Activated CD8-positive, alpha-beta T cell treated with anti-CD3 and anti-CD28 coated beads, Interleukin-2, amount 10 ng/mL, durations not matched to agents 7 days and 5 days (primary cell): Measurements from ENCODE around the gene UBN2. TPM values are rescaled to one million over a fixed set of nuclear protein-coding genes. Genes with fewer than 3 reads are reported as not detected.

Experiments
- ATAC-seq: fragments of 150-1000 bp; cut with Tn5 transposase; one replicate; pipeline ENCODE4 v1.10.0; 2021; ENCODE audit warnings: moderate library complexity
- CTCF ChIA-PET: fragments of 350-600 bp; sonication (Branson Sonifier 250); formaldehyde crosslinking; loops from one replicate; lab custom pipeline; 2021; ENCODE audit warnings: antibody characterized with exemption; lab: Charles Lee
- POLR2A ChIA-PET: fragments of 350-600 bp; sonication (Branson Sonifier 250); formaldehyde crosslinking; loops from one replicate; lab custom pipeline; 2021; ENCODE audit warnings: antibody characterized with exemption; lab: Charles Lee
- DNase-seq: peaks from one replicate; pipeline ENCODE4 v3.0.0-alpha.2; 2020
- H3K27ac Mint-ChIP-seq: one replicate; pipeline ENCODE4 v1.8.0; 2021; ENCODE audit warnings: mild to moderate bottlenecking, mixed read lengths
- H3K27me3 Mint-ChIP-seq: one replicate; pipeline ENCODE4 v1.8.0; 2021; ENCODE audit warnings: low read depth, mixed read lengths
- H3K36me3 Mint-ChIP-seq: one replicate; pipeline ENCODE4 v1.8.0; 2021; ENCODE audit warnings: low read depth, mixed read lengths
- H3K4me1 Mint-ChIP-seq: one replicate; pipeline ENCODE4 v1.8.0; 2021; ENCODE audit warnings: low read depth, mixed read lengths
- H3K4me3 Mint-ChIP-seq: one replicate; pipeline ENCODE4 v1.8.0; 2021; ENCODE audit warnings: mild to moderate bottlenecking, mixed read lengths
- H3K9me3 Mint-ChIP-seq: one replicate; pipeline ENCODE4 v1.8.0; 2022; ENCODE audit warnings: mixed read lengths; ENCODE audit not compliant: insufficient read depth
- total RNA-seq, 2 experiments: library from RNA; stranded (reverse); gene quantifications; one replicate each; pipeline ENCODE4 v1.2.3, GENCODE V29; 2021

Gene UBN2
- total RNA-seq = 10 to 100 TPM; 10.2 to 11.3 TPM

- ATAC-seq (peak; percentile 88), DNase-seq (peak; percentile 92)
- H3K4me1 Mint-ChIP-seq = peaks cover 26% of the 10 kb centered on the region
- H3K36me3 Mint-ChIP-seq = peaks cover 5% of the 10 kb centered on the region
- ChIA-PET POLR2A (interaction anchor here (1.4 kb wide), 1 partner anchor 97 kb away, joined by 4 read pairs; a partner anchor contains a TSS), CTCF (interaction anchor here (1.6 to 2.3 kb wide), 2 partner anchors 11 to 344 kb away, joined by 3 to 9 read pairs; no protein-coding TSS in a partner anchor)
- H3K9me3 Mint-ChIP-seq = no peaks in the 10 kb centered on the region
- peaks cover 14% of the 10 kb centered on the region for H3K27me3 Mint-ChIP-seq
- H3K4me3 Mint-ChIP-seq = peak within 1 kb of the TSS; percentile 91
- peak within 1 kb of the TSS; percentile 83 for H3K27ac Mint-ChIP-seq
Observed at GRCh38 chr7:139230774-139231512, at the start of gene UBN2. Gene UBN2, plus strand, starts transcription at chr7:139231237. Its CDS starts 248 bp downstream, at chr7:139231485.

- H3K4me3 Mint-ChIP-seq = no peak overlapping the region
Observed at GRCh38 chr7:139181404-139181803, 49.6 kb upstream of the UBN2 start.

GRCh38 chr7:139182363-139182762 lies 48.7 kb upstream of the UBN2 start:
- H3K4me1 Mint-ChIP-seq = peaks cover 8% of the 10 kb centered on the region
- POLR2A ChIA-PET = no interaction called here

More at GRCh38 chr7:139181404-139181803, 49.6 kb upstream of the UBN2 start:
- POLR2A ChIA-PET = no interaction called here
- ATAC-seq (no peak), DNase-seq (no peak)
- Mint-ChIP-seq H3K36me3 (peaks cover 2% of the 10 kb centered on the region), H3K4me1 (peaks cover 8% of the 10 kb centered on the region), H3K27ac (no peak overlapping the region), H3K27me3 (no peaks in the 10 kb centered on the region), H3K9me3 (no peaks in the 10 kb centered on the region)
- CTCF ChIA-PET = no interaction called here

GRCh38 chr7:139183251-139183650 lies 47.8 kb upstream of the UBN2 start:
- CTCF ChIA-PET = interaction anchor here (1.4 kb wide), 1 partner anchor 166 kb away, joined by 3 read pairs; no protein-coding TSS in a partner anchor
- Mint-ChIP-seq H3K36me3 (peaks cover 2% of the 10 kb centered on the region), H3K27ac (no peak overlapping the region), H3K9me3 (no peaks in the 10 kb centered on the region), H3K4me3 (no peak overlapping the region), H3K4me1 (peaks cover 8% of the 10 kb centered on the region), H3K27me3 (no peaks in the 10 kb centered on the region)
- DNase-seq (no peak), ATAC-seq (no peak)
- POLR2A ChIA-PET = no interaction called here

More at GRCh38 chr7:139182363-139182762, 48.7 kb upstream of the UBN2 start:
- no peak overlapping the region for H3K4me3 Mint-ChIP-seq
- H3K27me3 Mint-ChIP-seq = no peaks in the 10 kb centered on the region
- ATAC-seq (no peak), DNase-seq (no peak)
- no peaks in the 10 kb centered on the region for H3K9me3 Mint-ChIP-seq
- CTCF ChIA-PET = interaction anchor here (1.4 kb wide), 1 partner anchor 165 kb away, joined by 3 read pairs; no protein-coding TSS in a partner anchor
- H3K27ac Mint-ChIP-seq = no peak overlapping the region
- peaks cover 2% of the 10 kb centered on the region for H3K36me3 Mint-ChIP-seq

- ChIA-PET CTCF (interaction anchor here (1.4 kb wide), 1 partner anchor 167 kb away, joined by 3 read pairs; no protein-coding TSS in a partner anchor), POLR2A (no interaction called here)
- no peaks in the 10 kb centered on the region for H3K9me3 Mint-ChIP-seq
- no peak for ATAC-seq
- peaks cover 2% of the 10 kb centered on the region for H3K36me3 Mint-ChIP-seq
- no peak for DNase-seq
- no peak overlapping the region for H3K27ac Mint-ChIP-seq
- no peak overlapping the region for H3K4me3 Mint-ChIP-seq
- no peaks in the 10 kb centered on the region for H3K27me3 Mint-ChIP-seq
- peaks cover 8% of the 10 kb centered on the region for H3K4me1 Mint-ChIP-seq
Observed at GRCh38 chr7:139183878-139184338, 47.1 kb upstream of the UBN2 start.

GRCh38 chr7:139186146-139186545 lies 44.9 kb upstream of the UBN2 start:
- CTCF ChIA-PET = interaction anchor here (0.9 kb wide), 1 partner anchor 33 kb away, joined by 3 read pairs; no protein-coding TSS in a partner anchor
- no peaks in the 10 kb centered on the region for H3K9me3 Mint-ChIP-seq
- no peak overlapping the region for H3K27ac Mint-ChIP-seq
- H3K4me1 Mint-ChIP-seq = peaks cover 8% of the 10 kb centered on the region
- POLR2A ChIA-PET = no interaction called here
- no peak for ATAC-seq
- H3K27me3 Mint-ChIP-seq = no peaks in the 10 kb centered on the region
- no peak for DNase-seq
- H3K4me3 Mint-ChIP-seq = no peak overlapping the region
- H3K36me3 Mint-ChIP-seq = peaks cover 2% of the 10 kb centered on the region

GRCh38 chr7:139189357-139189756 lies 41.7 kb upstream of the UBN2 start:
- DNase-seq (no peak), ATAC-seq (no peak)
- Mint-ChIP-seq H3K36me3 (no peaks in the 10 kb centered on the region), H3K4me1 (peaks cover 2% of the 10 kb centered on the region), H3K9me3 (no peaks in the 10 kb centered on the region), H3K27me3 (no peaks in the 10 kb centered on the region), H3K4me3 (no peak overlapping the region), H3K27ac (no peak overlapping the region)
- ChIA-PET POLR2A (no interaction called here), CTCF (no interaction called here)

- Mint-ChIP-seq H3K4me1 (no peaks in the 10 kb centered on the region), H3K4me3 (no peak overlapping the region), H3K27ac (no peak overlapping the region), H3K27me3 (no peaks in the 10 kb centered on the region), H3K36me3 (no peaks in the 10 kb centered on the region), H3K9me3 (no peaks in the 10 kb centered on the region)
- DNase-seq (no peak), ATAC-seq (no peak)
- ChIA-PET POLR2A (no interaction called here), CTCF (no interaction called here)
Observed at GRCh38 chr7:139192014-139192706, 38.9 kb upstream of the UBN2 start.

- ATAC-seq = no peak
- Mint-ChIP-seq H3K9me3 (peaks cover 6% of the 10 kb centered on the region), H3K27me3 (no peaks in the 10 kb centered on the region), H3K27ac (no peak overlapping the region), H3K4me3 (no peak overlapping the region), H3K36me3 (no peaks in the 10 kb centered on the region), H3K4me1 (no peaks in the 10 kb centered on the region)
- POLR2A ChIA-PET = interaction anchor here (0.5 kb wide), 1 partner anchor 100 kb away, joined by 4 read pairs; no protein-coding TSS in a partner anchor
- CTCF ChIA-PET = no interaction called here
- no peak for DNase-seq
Observed at GRCh38 chr7:139200382-139200781, 30.7 kb upstream of the UBN2 start.

- peaks cover 7% of the 10 kb centered on the region for H3K27me3 Mint-ChIP-seq
- DNase-seq (no peak), ATAC-seq (no peak)
- ChIA-PET CTCF (no interaction called here), POLR2A (no interaction called here)
- no peaks in the 10 kb centered on the region for H3K36me3 Mint-ChIP-seq
- no peak overlapping the region for H3K4me3 Mint-ChIP-seq
- H3K27ac Mint-ChIP-seq = no peak overlapping the region
- peaks cover 19% of the 10 kb centered on the region for H3K9me3 Mint-ChIP-seq
- H3K4me1 Mint-ChIP-seq = no peaks in the 10 kb centered on the region
Observed at GRCh38 chr7:139203992-139204391, 27.0 kb upstream of the UBN2 start.

- no peak overlapping the region for H3K4me3 Mint-ChIP-seq
- POLR2A ChIA-PET = no interaction called here
- no peak overlapping the region for H3K27ac Mint-ChIP-seq
- H3K4me1 Mint-ChIP-seq = no peaks in the 10 kb centered on the region
- no peak for ATAC-seq
- no peak for DNase-seq
- peaks cover 18% of the 10 kb centered on the region for H3K27me3 Mint-ChIP-seq
- H3K9me3 Mint-ChIP-seq = peaks cover 19% of the 10 kb centered on the region
- H3K36me3 Mint-ChIP-seq = no peaks in the 10 kb centered on the region
- CTCF ChIA-PET = no interaction called here
Observed at GRCh38 chr7:139205843-139206242, 25.2 kb upstream of the UBN2 start.

GRCh38 chr7:139212133-139212532 lies 18.9 kb upstream of the UBN2 start:
- Mint-ChIP-seq H3K27me3 (peaks cover 24% of the 10 kb centered on the region), H3K36me3 (no peaks in the 10 kb centered on the region), H3K9me3 (no peaks in the 10 kb centered on the region), H3K27ac (no peak overlapping the region), H3K4me3 (no peak overlapping the region), H3K4me1 (no peaks in the 10 kb centered on the region)
- DNase-seq (no peak), ATAC-seq (no peak)
- CTCF ChIA-PET = no interaction called here
- POLR2A ChIA-PET = no interaction called here
